ENCODE measurements around the gene MS4A8. TPM values are rescaled to one million over a fixed set of nuclear protein-coding genes. Genes with fewer than 3 reads are reported as not detected.

MS4A8 gene
- total RNA-seq, 1 experiment from 2014 or later: not detected

DNA sequence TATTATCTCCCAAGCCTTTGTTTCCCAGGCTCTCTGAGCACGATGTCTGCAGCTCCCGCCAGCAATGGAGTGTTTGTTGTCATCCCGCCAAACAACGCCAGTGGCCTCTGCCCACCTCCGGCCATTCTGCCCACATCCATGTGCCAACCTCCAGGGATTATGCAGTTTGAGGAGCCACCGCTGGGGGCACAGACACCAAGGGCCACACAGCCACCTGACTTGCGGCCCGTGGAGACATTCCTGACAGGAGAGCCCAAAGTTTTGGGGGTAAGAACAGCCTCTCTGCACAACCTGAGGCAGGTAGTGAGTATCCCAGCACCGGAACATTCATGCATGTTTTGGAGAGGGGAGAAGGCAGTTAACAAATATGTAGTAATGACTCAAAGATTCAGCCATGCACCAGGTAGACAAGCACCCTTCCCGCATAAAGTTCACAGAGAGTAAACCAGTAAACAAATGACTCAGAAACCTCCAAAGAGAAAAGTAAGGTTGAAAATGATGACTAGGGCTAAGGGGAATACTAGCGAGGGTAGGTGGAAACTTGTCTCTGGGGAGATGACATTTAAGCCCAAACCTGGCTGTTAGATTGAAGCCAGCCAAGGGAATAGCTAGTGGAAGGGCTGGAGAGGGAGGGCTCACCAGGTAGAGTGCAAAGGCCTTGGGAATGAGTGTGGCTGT is 64.4 kb downstream of the MS4A8 start:
- H2BK15ac ChIP-seq (ENCODE audit: low read depth, low read length): no peak overlapping the region
- no peak overlapping the region for H3K4ac ChIP-seq (ENCODE audit: low read depth, low read length)
- no peak overlapping the region for H4K8ac ChIP-seq (replicated peaks; ENCODE audit: insufficient read length, low read depth, low read length)
- no peak for DNase-seq
- peaks cover 3% of the 10 kb centered on the region in 2 experiments; a peak in 3 of 5 replicates for H3K9me3 Mint-ChIP-seq
- H3K9me3 ChIP-seq (ENCODE audit: control insufficient read depth, low read depth, low read length): no peaks in the 10 kb centered on the region
- H4K20me1 ChIP-seq (ENCODE audit: control insufficient read depth, insufficient read depth, insufficient read length): no peaks in the 10 kb centered on the region
- TF ChIP-seq, protein P1, sequence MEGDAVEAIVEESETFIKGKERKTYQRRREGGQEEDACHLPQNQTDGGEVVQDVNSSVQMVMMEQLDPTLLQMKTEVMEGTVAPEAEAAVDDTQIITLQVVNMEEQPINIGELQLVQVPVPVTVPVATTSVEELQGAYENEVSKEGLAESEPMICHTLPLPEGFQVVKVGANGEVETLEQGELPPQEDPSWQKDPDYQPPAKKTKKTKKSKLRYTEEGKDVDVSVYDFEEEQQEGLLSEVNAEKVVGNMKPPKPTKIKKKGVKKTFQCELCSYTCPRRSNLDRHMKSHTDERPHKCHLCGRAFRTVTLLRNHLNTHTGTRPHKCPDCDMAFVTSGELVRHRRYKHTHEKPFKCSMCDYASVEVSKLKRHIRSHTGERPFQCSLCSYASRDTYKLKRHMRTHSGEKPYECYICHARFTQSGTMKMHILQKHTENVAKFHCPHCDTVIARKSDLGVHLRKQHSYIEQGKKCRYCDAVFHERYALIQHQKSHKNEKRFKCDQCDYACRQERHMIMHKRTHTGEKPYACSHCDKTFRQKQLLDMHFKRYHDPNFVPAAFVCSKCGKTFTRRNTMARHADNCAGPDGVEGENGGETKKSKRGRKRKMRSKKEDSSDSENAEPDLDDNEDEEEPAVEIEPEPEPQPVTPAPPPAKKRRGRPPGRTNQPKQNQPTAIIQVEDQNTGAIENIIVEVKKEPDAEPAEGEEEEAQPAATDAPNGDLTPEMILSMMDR (conservative IDR thresholded peaks at IDR 0.05): no peak; the same call in 2 of the 3 replicates
- H2BK5ac ChIP-seq (ENCODE audit: insufficient read length, low read length): no peak overlapping the region
- H3K36me3 Mint-ChIP-seq (ENCODE audit: insufficient read depth in 1 of 3, low read depth in 3 of 3): peaks cover 0 to 5% (median 0%) of the 10 kb centered on the region in 3 experiments; a peak in 1 of 7 replicates
- no peaks in the 10 kb centered on the region for H3K27me3 ChIP-seq (ENCODE audit: insufficient read depth, low read length)
- H3K4me1 Mint-ChIP-seq: peaks cover 8 to 19% of the 10 kb centered on the region in 2 experiments
- H3K79me2 ChIP-seq (ENCODE audit: insufficient read depth, low read length): no peaks in the 10 kb centered on the region
- H2BK12ac ChIP-seq (ENCODE audit: insufficient read length, low read depth, low read length): no peak overlapping the region
- no peaks in the 10 kb centered on the region for H3K79me1 ChIP-seq (ENCODE audit: insufficient read depth, low read depth, low read length, poor library complexity, severe bottlenecking)
- H2BK20ac ChIP-seq (ENCODE audit: low read depth, low read length, poor library complexity, severe bottlenecking): no peak overlapping the region
- H2BK120ac ChIP-seq (ENCODE audit: low read depth, low read length, poor library complexity, severe bottlenecking): no peak overlapping the region
- no peak overlapping the region for H2AK5ac ChIP-seq (ENCODE audit: insufficient read length, low read length)
- no peaks in the 10 kb centered on the region for H3K23me2 ChIP-seq (ENCODE audit: insufficient read length, low read depth, low read length, poor library complexity, severe bottlenecking)
- H3K4me1 ChIP-seq (ENCODE audit: insufficient read depth, low read length): no peaks in the 10 kb centered on the region
- H2AFZ ChIP-seq (ENCODE audit: low read length): no peak overlapping the region
- H3K4me2 ChIP-seq (ENCODE audit: insufficient read depth, insufficient read length, low read length): no peak overlapping the region
- no peak overlapping the region for H3K23ac ChIP-seq (ENCODE audit: insufficient read length, low read depth, low read length)
- H3K14ac ChIP-seq (ENCODE audit: insufficient read depth, low read length): no peak overlapping the region
- H3K27me3 Mint-ChIP-seq (ENCODE audit: low read depth): peaks cover 22% of the 10 kb centered on the region
- no peak overlapping the region for H3K27ac Mint-ChIP-seq
- WGBS (ENCODE audit: extremely low coverage, insufficient read length, low lambda C conversion rate): no CpG with 5 or more reads among the region's 11 CpGs
- no peak overlapping the region for H3T11ph ChIP-seq (ENCODE audit: low read length)
- H3K9ac ChIP-seq (ENCODE audit: extremely low read depth, insufficient read length, low read length): no peak overlapping the region
- H3K4me3 Mint-ChIP-seq: no peak overlapping the region
- no peak overlapping the region for H4K91ac ChIP-seq (ENCODE audit: insufficient read length, low read depth, low read length)
- H4K5ac ChIP-seq (ENCODE audit: insufficient read length, low read depth, low read length): no peak overlapping the region
- H3K27ac ChIP-seq (ENCODE audit: insufficient read length, low read depth, low read length): no peak overlapping the region
- no peak overlapping the region for H3K56ac ChIP-seq (ENCODE audit: insufficient read length, low read depth, low read length)
- no peak overlapping the region for H3K18ac ChIP-seq (ENCODE audit: insufficient read length, low read depth, low read length)
